Peyer's patch (tissue), 4 donors: Measurements from ENCODE around the gene RPTOR.

ENCODE experiments used
- POLR2A ChIP-seq, 2 donors: fragments of 450-650 bp; IDR thresholded peaks; one replicate each; pipeline ENCODE4 v1.5.1; 2017; ENCODE audit warnings: antibody characterized with exemption in 2 of 2, mild to moderate bottlenecking in 2 of 2, moderate library complexity in 2 of 2
- TF ChIP-seq, protein P1 (sequence below), 6 experiments: fragments of 450-650 bp in 4 of 6; fragments of 200-600 bp in 2 of 6; sonication (generic) in 1 of 6; IDR thresholded peaks; one replicate each; pipeline ENCODE4 v1.5.1; 2017 to 2019; ENCODE audit warnings: antibody characterized with exemption in 6 of 6, mild to moderate bottlenecking in 3 of 6, moderate library complexity in 1 of 6

DNA sequence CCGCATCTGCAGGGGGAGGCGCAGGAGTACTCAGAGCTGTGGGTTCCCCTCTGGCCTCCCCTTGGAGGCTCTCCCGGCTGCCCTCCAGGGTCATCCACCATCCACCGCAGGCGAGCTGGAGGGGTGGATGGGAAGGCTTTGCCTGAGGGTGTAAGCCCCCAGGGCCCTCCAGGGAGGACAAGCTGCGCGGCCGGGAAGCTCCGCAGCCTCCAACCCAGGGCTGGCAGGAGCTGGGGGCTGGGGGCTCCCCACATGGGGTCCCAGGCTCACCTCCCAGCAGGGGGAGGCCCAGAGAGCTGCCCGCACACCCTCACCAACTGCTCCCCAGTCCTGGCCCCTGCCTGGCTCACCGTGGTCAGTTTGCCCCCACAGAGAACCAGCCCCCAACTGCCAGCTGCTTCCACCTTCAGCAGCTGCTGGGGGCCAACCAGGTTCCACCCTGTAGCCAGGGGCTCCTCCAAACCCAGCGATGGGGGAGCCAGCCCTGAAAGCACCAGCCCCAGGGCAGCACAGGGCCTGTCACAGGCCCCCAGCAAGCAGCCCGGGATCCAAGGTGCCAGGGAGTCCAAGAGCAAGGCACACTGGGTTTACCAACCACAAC is 427.2 kb downstream of the RPTOR start:
- TF ChIP-seq, protein P1, sequence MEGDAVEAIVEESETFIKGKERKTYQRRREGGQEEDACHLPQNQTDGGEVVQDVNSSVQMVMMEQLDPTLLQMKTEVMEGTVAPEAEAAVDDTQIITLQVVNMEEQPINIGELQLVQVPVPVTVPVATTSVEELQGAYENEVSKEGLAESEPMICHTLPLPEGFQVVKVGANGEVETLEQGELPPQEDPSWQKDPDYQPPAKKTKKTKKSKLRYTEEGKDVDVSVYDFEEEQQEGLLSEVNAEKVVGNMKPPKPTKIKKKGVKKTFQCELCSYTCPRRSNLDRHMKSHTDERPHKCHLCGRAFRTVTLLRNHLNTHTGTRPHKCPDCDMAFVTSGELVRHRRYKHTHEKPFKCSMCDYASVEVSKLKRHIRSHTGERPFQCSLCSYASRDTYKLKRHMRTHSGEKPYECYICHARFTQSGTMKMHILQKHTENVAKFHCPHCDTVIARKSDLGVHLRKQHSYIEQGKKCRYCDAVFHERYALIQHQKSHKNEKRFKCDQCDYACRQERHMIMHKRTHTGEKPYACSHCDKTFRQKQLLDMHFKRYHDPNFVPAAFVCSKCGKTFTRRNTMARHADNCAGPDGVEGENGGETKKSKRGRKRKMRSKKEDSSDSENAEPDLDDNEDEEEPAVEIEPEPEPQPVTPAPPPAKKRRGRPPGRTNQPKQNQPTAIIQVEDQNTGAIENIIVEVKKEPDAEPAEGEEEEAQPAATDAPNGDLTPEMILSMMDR (IDR thresholded peaks at IDR 0.05) = no peak
- no peak for TF ChIP-seq POLR2A (IDR thresholded peaks at IDR 0.05)
